Fibroblast of mammary gland (primary cell): ENCODE results near the gene TMEM163.
"Not testable (repeated sequence)": the region's sequence is repeated elsewhere in the genome, so short reads cannot be mapped to it uniquely, and the experiment has no call there.

Experiments
- DNase-seq: peaks from one replicate; pipeline ENCODE4 v3.0.0-alpha.2; 2010; ENCODE audit warnings: low read depth
- H3K4me3 ChIP-seq: 2 replicates; pipeline ENCODE4 v1.5.1; 2011; ENCODE audit warnings: low read depth, mild to moderate bottlenecking, low read length, moderate library complexity; ENCODE audit not compliant: control insufficient read depth
- TF ChIP-seq, protein P1 (sequence below): conservative IDR thresholded peaks from 2 replicates; pipeline ENCODE4 v1.5.1; 2011; ENCODE audit warnings: low read depth, low read length, inconsistent platforms; ENCODE audit not compliant: control insufficient read depth, insufficient read depth

Gene TMEM163

DNA sequence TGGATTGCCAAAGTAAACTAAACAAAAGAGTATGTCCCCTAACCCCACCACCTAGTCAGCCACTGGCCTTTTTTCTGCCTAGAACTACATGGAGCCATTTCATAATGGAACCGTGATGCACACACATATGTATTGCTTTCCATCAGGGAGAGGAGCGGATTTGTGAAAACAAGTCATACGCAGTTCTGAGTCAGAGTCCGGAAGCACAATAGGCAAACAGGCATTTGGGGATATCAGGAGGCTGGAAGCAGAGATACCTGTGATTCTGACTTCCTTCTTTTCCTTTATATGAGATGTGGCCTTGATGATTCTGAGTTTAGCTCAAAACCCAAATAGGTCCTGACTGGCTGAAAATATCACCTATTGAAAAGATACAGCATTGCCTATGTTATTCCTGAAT is 93.5 kb downstream of the TMEM163 start:
- H3K4me3 ChIP-seq: no peak overlapping the region
- TF ChIP-seq, protein P1, sequence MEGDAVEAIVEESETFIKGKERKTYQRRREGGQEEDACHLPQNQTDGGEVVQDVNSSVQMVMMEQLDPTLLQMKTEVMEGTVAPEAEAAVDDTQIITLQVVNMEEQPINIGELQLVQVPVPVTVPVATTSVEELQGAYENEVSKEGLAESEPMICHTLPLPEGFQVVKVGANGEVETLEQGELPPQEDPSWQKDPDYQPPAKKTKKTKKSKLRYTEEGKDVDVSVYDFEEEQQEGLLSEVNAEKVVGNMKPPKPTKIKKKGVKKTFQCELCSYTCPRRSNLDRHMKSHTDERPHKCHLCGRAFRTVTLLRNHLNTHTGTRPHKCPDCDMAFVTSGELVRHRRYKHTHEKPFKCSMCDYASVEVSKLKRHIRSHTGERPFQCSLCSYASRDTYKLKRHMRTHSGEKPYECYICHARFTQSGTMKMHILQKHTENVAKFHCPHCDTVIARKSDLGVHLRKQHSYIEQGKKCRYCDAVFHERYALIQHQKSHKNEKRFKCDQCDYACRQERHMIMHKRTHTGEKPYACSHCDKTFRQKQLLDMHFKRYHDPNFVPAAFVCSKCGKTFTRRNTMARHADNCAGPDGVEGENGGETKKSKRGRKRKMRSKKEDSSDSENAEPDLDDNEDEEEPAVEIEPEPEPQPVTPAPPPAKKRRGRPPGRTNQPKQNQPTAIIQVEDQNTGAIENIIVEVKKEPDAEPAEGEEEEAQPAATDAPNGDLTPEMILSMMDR: no peak
- no peak for DNase-seq

- TF ChIP-seq, protein P1: no peak
- DNase-seq: no peak
- H3K4me3 ChIP-seq: no peak overlapping the region
These were observed 95.0 kb downstream of the TMEM163 start for GRCh38 chr2:134623796-134624195.

DNA sequence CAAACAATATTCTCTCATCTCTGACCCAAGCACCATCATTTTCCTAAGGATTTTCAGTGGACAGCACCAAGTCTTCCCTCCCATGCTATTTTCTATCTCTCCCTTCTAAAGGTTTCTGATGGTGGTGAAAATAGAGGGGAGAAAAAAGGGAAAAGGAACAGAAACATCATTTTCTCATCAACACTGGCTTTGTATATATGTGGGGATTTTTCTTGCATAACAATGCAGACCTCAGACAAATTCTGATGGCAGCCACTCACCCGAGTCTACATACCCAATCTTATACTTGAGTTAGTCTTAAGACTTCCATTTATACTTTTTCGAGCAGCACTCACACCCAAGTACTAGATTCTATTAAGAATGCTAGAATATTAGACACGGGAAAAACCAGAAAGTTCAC is 95.8 kb downstream of the TMEM163 start:
- TF ChIP-seq, protein P1: no peak
- H3K4me3 ChIP-seq: no peak overlapping the region
- DNase-seq: no peak

DNA sequence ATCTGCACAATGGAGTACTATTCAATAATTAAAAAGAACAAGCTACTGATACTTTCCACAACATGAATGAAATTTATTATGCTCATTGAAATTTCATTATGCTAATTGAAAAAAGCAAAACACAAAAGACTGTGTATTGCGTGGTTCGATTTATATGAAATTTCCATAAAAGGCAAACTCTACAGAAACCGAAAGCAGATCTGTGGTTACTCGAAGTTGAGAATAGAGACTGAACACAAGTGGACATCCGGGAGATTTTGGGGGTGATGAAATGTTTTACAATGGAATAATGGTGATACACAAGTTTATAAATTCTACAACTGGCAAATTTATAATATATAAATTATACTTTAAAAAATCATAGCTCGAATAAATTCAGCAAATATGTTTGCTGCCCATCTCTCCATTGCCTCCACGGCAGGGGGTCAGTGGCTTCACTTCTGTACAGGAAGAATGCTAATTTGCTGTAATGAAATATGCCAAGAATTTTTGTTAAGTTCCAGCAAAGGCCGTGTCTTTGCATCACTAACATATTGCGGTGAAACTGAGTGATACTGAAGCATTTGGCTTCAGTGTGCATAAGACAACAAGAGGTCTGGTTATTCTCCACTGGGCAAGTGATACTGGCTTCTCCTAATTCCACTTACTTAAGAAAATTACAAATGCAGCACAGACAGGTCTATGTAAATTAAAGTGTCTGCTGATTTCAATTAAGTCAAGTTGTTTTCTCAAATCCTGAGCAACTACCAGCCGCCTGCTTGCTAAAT is 96.7 kb downstream of the TMEM163 start:
- TF ChIP-seq, protein P1: no peak
- DNase-seq: no peak
- H3K4me3 ChIP-seq: no peak overlapping the region

- no peak for DNase-seq
- TF ChIP-seq, protein P1: no peak
- H3K4me3 ChIP-seq: no peak overlapping the region
These were observed 99.5 kb downstream of the TMEM163 start for GRCh38 chr2:134619250-134619649.

DNA sequence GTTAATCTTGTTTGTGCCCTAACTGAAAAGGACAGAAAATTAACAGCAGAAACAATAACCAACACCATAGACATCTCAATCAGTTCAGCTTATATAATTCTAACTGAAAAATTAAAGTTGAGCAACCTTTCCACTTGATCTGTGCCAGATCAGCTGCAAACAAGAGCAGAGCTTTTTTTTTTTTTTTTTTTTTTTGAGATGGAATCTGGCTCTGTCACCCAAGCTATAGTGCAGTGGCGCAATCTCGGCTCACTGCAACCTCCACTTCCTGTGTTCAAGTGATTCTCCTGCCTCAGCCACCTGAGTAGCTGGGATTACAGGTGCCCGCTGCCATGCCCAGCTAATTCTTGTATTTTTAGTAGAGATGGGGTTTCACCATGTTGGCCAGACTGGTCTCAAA is 103.3 kb downstream of the TMEM163 start:
- H3K4me3 ChIP-seq, DNase-seq: not testable (repeated sequence)

- TF ChIP-seq, protein P1: no peak
- H3K4me3 ChIP-seq: no peak overlapping the region
- no peak for DNase-seq
These were observed 107.5 kb downstream of the TMEM163 start for GRCh38 chr2:134611316-134611715.
